ENCODE measurements around the gene CKB. TPM values are rescaled to one million over a fixed set of nuclear protein-coding genes. Genes with fewer than 3 reads are reported as not detected.

The CKB gene
- total RNA-seq, 2 experiments from 2014 or later: 5.8 to 9.1 TPM

DNA sequence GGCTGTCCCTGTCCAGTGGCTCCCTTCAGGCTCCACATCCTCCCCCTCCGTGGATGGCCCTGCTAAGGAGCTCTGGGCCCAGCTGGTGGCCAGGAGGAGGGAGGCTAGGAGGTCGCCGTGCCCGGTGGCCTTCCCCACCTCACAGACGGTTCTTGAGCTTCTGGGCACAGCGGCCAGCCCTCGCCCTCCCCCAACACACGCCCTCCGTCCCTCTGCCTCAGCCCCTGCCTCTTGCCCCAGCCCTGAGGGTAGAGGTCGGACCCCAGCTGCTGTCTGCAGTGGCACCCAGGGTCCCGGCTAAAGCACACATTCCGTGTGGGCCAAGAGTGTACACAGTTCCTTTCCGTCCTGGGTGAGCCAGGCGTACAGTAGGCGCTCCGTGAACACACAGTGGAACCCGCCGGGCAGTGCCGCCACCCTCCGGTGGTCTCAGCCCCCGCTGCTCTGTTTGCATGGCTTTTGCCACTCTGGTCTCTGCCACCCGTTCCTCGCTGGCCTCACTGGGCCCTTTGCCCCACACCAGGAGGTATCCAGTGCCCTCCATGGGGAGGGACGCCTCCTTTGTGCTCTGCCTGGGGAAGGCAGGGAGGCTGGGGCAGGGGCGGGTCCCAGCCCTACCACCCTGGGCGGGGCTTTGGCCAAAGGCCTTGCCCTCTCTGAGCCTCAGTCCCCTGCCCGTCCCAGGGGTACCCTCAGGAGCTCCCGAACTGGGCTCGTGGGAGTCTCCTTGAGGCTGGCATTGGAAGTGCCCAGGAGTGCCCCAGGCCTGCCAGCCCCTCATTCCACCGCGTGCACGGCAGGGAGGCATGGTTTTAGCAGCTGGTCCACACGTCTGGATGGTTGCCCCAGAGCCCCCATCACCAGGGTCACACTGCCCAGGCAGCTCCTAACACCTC, 19.3 kb upstream of the CKB start:
- TF ChIP-seq, protein P1, sequence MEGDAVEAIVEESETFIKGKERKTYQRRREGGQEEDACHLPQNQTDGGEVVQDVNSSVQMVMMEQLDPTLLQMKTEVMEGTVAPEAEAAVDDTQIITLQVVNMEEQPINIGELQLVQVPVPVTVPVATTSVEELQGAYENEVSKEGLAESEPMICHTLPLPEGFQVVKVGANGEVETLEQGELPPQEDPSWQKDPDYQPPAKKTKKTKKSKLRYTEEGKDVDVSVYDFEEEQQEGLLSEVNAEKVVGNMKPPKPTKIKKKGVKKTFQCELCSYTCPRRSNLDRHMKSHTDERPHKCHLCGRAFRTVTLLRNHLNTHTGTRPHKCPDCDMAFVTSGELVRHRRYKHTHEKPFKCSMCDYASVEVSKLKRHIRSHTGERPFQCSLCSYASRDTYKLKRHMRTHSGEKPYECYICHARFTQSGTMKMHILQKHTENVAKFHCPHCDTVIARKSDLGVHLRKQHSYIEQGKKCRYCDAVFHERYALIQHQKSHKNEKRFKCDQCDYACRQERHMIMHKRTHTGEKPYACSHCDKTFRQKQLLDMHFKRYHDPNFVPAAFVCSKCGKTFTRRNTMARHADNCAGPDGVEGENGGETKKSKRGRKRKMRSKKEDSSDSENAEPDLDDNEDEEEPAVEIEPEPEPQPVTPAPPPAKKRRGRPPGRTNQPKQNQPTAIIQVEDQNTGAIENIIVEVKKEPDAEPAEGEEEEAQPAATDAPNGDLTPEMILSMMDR (IDR thresholded peaks at IDR 0.05): no peak
- Mint-ChIP-seq H3K27ac (no peak overlapping the region), H3K4me3 (no peak overlapping the region), H3K9me3 (no peaks in the 10 kb centered on the region), H3K4me1 (ENCODE audit: low read depth) (no peaks in the 10 kb centered on the region), H3K27me3 (no peaks in the 10 kb centered on the region), H3K36me3 (ENCODE audit: low read depth) (peaks cover under 1% of the 10 kb centered on the region)
- no peak for DNase-seq
- POLR2A ChIA-PET: interaction anchor here (1.0 to 2.5 kb wide), 4 partner anchors 10 to 23 kb away, joined by 4 to 10 read pairs (median 6); no protein-coding TSS in a partner anchor
- intact Hi-C loops (cut with micrococcal nuclease): no loop called here
- CTCF ChIA-PET: interaction anchor here (1.3 to 2.7 kb wide), 2 partner anchors 19 to 23 kb away, joined by 3 to 10 read pairs; no protein-coding TSS in a partner anchor
- no peak for ATAC-seq

DNA sequence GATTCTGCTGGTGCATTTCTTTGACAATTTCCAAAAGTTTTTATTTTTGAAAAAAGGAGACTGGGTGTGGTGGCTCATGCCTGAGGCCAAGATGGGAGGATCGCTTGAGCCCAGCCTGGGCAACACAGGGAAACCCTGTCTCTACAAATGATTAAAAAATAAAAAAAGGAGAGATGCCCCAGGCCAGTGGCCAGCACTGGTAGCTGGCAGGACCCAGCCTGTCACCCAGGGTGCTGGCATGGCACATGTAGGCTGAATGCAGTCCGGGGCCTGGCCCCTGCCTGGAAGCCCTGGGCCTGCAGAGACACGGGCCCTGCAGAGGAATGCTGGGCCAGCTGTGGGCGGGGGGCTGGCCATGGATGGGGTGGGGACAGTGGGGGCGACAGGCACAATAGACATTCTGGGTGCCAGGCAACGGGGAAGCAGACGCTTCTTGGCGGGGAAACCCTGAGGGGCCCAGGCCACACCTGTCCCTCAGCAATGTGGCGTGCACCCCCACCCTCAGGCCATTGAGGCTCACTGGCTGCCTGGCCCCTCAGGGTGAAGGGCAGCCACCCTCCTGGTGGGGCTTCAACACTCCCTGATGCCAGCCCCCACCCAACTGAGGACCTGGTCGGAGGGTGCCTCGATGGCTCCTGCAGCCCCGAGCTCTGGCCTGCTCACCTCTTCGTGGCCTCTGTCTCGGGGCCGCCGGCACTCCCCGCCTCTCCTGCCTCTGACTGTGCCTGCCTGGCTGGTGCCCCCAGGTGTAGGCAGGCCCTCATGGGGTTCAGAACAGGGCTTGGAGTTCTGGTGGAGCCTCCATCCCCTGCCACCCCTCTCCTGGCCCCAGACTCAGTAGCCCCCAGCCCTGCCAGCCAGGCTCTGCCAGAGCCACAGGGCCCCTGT, 18.4 kb upstream of the CKB start:
- no peak overlapping the region for H3K27ac Mint-ChIP-seq
- H3K4me3 Mint-ChIP-seq: no peak overlapping the region
- no peaks in the 10 kb centered on the region for H3K4me1 Mint-ChIP-seq (ENCODE audit: low read depth)
- H3K9me3 Mint-ChIP-seq: no peaks in the 10 kb centered on the region
- TF ChIP-seq, protein P1 (IDR thresholded peaks at IDR 0.05): no peak
- peaks cover 3% of the 10 kb centered on the region for H3K36me3 Mint-ChIP-seq (ENCODE audit: low read depth)
- ChIA-PET POLR2A (interaction anchor here (1.0 to 2.5 kb wide), 5 partner anchors 9 to 21 kb away, joined by 5 to 10 read pairs (median 6); partner anchors contain the start of gene BAG5), CTCF (interaction anchor here (1.3 to 2.7 kb wide), 2 partner anchors 20 to 22 kb away, joined by 3 to 10 read pairs; no protein-coding TSS in a partner anchor)
- intact Hi-C loops (cut with micrococcal nuclease): no loop called here
- H3K27me3 Mint-ChIP-seq: no peaks in the 10 kb centered on the region
- ATAC-seq (no peak), DNase-seq (no peak)

DNA sequence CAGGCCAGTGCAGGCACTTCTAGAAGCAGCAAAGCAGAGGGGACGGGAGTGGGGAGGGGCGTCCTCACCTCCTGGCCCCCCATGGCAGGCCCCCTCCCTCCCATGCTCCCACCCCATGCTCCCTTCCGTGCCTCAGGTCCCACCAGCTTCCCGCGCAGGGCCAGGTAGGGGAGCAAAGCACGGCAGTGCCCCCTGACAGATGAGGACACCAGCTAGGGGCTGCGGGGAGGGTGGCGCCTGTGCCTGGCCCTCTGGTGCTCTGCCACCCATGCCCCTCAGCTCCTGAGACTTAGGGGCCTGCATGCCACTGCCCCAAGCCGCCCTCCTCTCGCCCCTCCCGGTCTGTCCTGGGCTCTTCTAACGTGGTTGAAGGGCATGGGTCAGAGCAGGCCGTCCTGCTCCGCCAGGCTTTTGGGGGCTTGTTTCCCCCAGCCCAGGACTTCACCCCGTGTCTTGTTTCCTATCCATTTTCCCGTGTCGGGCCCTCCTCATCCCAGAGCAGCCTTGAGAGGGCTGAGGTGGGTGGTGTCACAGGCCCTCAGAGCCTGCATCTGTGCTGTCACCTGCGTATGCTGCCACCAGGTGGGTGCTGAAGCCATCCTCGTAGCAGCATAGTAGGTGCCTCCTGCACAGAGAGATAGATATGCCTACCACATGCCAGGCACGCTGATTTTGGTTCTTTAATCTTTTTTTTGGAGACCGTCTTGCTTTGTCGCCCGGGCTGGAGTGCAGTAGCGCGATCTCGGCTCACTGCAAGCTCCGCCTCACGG, 16.6 kb upstream of the CKB start:
- Mint-ChIP-seq H3K36me3 (ENCODE audit: low read depth) (peaks cover 3% of the 10 kb centered on the region), H3K4me3 (no peak overlapping the region), H3K27me3 (no peaks in the 10 kb centered on the region), H3K27ac (no peak overlapping the region), H3K9me3 (no peaks in the 10 kb centered on the region), H3K4me1 (ENCODE audit: low read depth) (no peaks in the 10 kb centered on the region)
- ChIA-PET POLR2A (interaction anchor here (1.2 to 2.2 kb wide), 4 partner anchors 9 to 23 kb away, joined by 4 to 13 read pairs (median 6); partner anchors contain the start of genes BAG5 and TRMT61A), CTCF (no interaction called here)
- intact Hi-C loops (cut with micrococcal nuclease): no loop called here
- DNase-seq (no peak), ATAC-seq (no peak)
- TF ChIP-seq, protein P1 (IDR thresholded peaks at IDR 0.05): no peak

DNA sequence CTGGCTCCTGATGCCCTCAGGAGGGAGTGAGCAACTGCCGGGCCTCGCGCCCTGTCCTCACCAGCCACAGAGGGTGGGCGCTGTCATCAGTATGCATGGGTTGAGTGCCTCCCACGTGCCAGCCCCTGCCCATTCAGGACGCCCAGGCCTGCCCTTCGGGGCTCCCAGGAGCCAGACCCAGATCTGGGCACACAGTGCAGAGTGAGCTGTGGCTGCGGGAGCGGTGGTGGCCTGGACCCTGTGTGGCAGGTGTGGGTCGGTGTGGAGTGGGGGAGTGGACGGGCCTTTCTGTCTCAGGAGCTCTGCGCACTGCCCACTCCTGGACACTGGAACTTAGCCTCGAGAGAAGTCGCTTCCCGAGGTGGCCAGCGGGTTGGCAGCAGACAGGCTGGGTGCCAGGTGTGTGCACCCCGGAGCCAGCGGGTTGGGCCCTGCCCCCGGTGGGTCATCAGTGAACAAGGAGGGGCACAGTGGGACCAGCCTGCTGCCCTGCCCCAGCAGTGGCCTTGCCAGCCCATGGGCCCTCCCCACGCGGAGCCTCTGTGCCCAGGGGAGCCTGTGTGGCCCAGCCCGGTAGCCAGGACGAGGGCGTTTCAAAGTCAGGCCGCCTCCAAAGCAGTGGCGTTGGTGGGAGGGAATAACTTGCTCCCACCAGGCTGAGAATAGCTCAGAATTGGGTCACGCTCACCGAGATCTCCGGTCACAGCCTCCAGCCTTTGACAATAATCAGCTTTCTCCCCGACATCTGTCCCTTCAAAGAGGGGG, 15.8 kb upstream of the CKB start:
- CTCF ChIA-PET: no interaction called here
- POLR2A ChIA-PET: interaction anchor here (0.8 to 2.2 kb wide), 3 partner anchors 8 to 20 kb away, joined by 3 to 13 read pairs (median 4); partner anchors contain the start of gene TRMT61A
- peaks cover 3% of the 10 kb centered on the region for H3K36me3 Mint-ChIP-seq (ENCODE audit: low read depth)

More for the DNA sequence above, 15.8 kb upstream of the CKB start:
- Mint-ChIP-seq H3K4me3 (no peak overlapping the region), H3K9me3 (no peaks in the 10 kb centered on the region), H3K27me3 (no peaks in the 10 kb centered on the region), H3K27ac (no peak overlapping the region), H3K4me1 (ENCODE audit: low read depth) (no peaks in the 10 kb centered on the region)
- TF ChIP-seq, protein P1 (IDR thresholded peaks at IDR 0.05): no peak
- DNase-seq (no peak), ATAC-seq (no peak)
- intact Hi-C loops (cut with micrococcal nuclease): no loop called here
